Liver (tissue), 9 donors: Measurements from ENCODE around the gene IFNLR1. TPM values are rescaled to one million over a fixed set of nuclear protein-coding genes. Genes with fewer than 3 reads are reported as not detected.

Experiments used
- DNase-seq: peaks from one replicate; pipeline ENCODE4 v3.0.0-alpha.2; 2017; ENCODE audit warnings: low spot score
- H3K27ac ChIP-seq, 2 donors: one replicate each; pipeline ENCODE4 v1.7.0; 2013; ENCODE audit warnings: inconsistent platforms in 2 of 2, low read length in 2 of 2, control low read depth in 1 of 2, low read depth in 1 of 2, mild to moderate bottlenecking in 1 of 2
- H3K27me3 ChIP-seq, 4 donors: one replicate each; pipeline versions ENCODE4 v1.6.1 to v1.7.0; 2013; ENCODE audit warnings: low read length in 3 of 4, inconsistent platforms in 1 of 4, mild to moderate bottlenecking in 1 of 4, moderate library complexity in 1 of 4; ENCODE audit not compliant: control insufficient read depth in 4 of 4, insufficient read depth in 4 of 4
- H3K36me3 ChIP-seq, 4 donors: one replicate each; pipeline versions ENCODE4 v1.6.1 to v1.7.0; 2013; ENCODE audit warnings: low read length in 3 of 4, mild to moderate bottlenecking in 3 of 4, low read depth in 1 of 4, moderate library complexity in 1 of 4; ENCODE audit not compliant: control insufficient read depth in 4 of 4, insufficient read depth in 3 of 4
- H3K4me1 ChIP-seq, 4 donors: one replicate each; pipeline versions ENCODE4 v1.6.1 to v1.7.0; 2013; ENCODE audit warnings: low read length in 3 of 4, mild to moderate bottlenecking in 3 of 4, moderate library complexity in 1 of 4; ENCODE audit not compliant: control insufficient read depth in 4 of 4, insufficient read depth in 4 of 4
- H3K4me3 ChIP-seq, 3 donors: one replicate each; pipeline versions ENCODE4 v1.6.1 to v1.7.0; 2013; ENCODE audit warnings: low read length in 3 of 3, control low read depth in 1 of 3, low read depth in 1 of 3, mild to moderate bottlenecking in 1 of 3
- H3K9ac ChIP-seq, 2 donors: one replicate each; pipeline ENCODE4 v1.7.0; 2013; ENCODE audit warnings: low read length in 2 of 2, mild to moderate bottlenecking in 2 of 2, moderate library complexity in 2 of 2, control low read depth in 1 of 2, low read depth in 1 of 2
- H3K9me3 ChIP-seq, 4 donors: one replicate each; pipeline versions ENCODE4 v1.6.1 to v1.7.0; 2013; ENCODE audit warnings: low read length in 3 of 4; ENCODE audit not compliant: control insufficient read depth in 4 of 4
- ATF3 ChIP-seq: IDR thresholded peaks from 2 replicates; pipeline ENCODE4 v1.6.1; 2016; ENCODE audit warnings: antibody characterized with exemption
- EGR1 ChIP-seq, 2 donors: IDR thresholded peaks; 2 replicates each; pipeline ENCODE4 v1.6.1; 2016 to 2018; ENCODE audit warnings: antibody characterized with exemption in 2 of 2, low read depth in 2 of 2
- FOXA1 ChIP-seq: IDR thresholded peaks from 2 replicates; pipeline ENCODE4 v1.6.1; 2016; ENCODE audit warnings: antibody characterized with exemption
- FOXA2 ChIP-seq: IDR thresholded peaks from 2 replicates; pipeline ENCODE4 v1.6.1; 2016; ENCODE audit warnings: antibody characterized with exemption
- GABPA ChIP-seq, 2 donors: IDR thresholded peaks in 1 of 2; conservative IDR thresholded peaks in 1 of 2; 2 replicates each; pipeline ENCODE4 v1.6.1; 2016; ENCODE audit warnings: antibody characterized with exemption in 2 of 2, mild to moderate bottlenecking in 1 of 2, moderate library complexity in 1 of 2
- HNF4A ChIP-seq, 2 donors: conservative IDR thresholded peaks; 2 replicates each; pipeline ENCODE4 v1.6.1; 2016; ENCODE audit warnings: antibody characterized with exemption in 2 of 2, mild to moderate bottlenecking in 2 of 2
- HNF4G ChIP-seq: IDR thresholded peaks from 2 replicates; pipeline ENCODE4 v1.6.1; 2016; ENCODE audit warnings: antibody characterized with exemption
- JUND ChIP-seq, 2 donors: IDR thresholded peaks; 2 replicates each; pipeline ENCODE4 v1.6.1; 2016; ENCODE audit warnings: antibody characterized with exemption in 2 of 2
- NR2F2 ChIP-seq: IDR thresholded peaks from 2 replicates; pipeline ENCODE4 v1.6.1; 2016; ENCODE audit warnings: antibody characterized with exemption
- RAD21 ChIP-seq, 2 donors: IDR thresholded peaks; 2 replicates each; pipeline ENCODE4 v1.6.1; 2016; ENCODE audit warnings: antibody characterized with exemption in 2 of 2, mild to moderate bottlenecking in 2 of 2
- REST ChIP-seq: IDR thresholded peaks from 2 replicates; pipeline ENCODE4 v1.6.1; 2016; ENCODE audit warnings: antibody characterized with exemption, mild to moderate bottlenecking
- RXRA ChIP-seq, 2 donors: IDR thresholded peaks; 2 replicates each; pipeline ENCODE4 v1.6.1; 2017 to 2018; ENCODE audit warnings: antibody characterized with exemption in 2 of 2, mild to moderate bottlenecking in 1 of 2
- SP1 ChIP-seq: IDR thresholded peaks from 2 replicates; pipeline ENCODE4 v1.6.1; 2018; ENCODE audit warnings: antibody characterized with exemption, mild to moderate bottlenecking
- TAF1 ChIP-seq: conservative IDR thresholded peaks from 2 replicates; pipeline ENCODE4 v1.6.1; 2016; ENCODE audit warnings: antibody characterized with exemption, mild to moderate bottlenecking
- ZBTB33 ChIP-seq: IDR thresholded peaks from 2 replicates; pipeline ENCODE4 v1.6.1; 2016; ENCODE audit warnings: antibody characterized with exemption
- WGBS: extraction: QIAGEN DNeasy Blood & Tissue Kit; methylation state at CpG from one replicate; pipeline ENCODE4 v1.1.7; 2013; 5-methylcytosine and 5-hydroxymethylcytosine counted together
- polyA plus RNA-seq, 2 donors: library from polyadenylated mRNA; stranded (reverse) in 1 of 2; unstranded in 1 of 2; fragments of 200-250 nt in 1 of 2; fragments of >200 nt in 1 of 2; fragmentation: Nextera tagmentation in 1 of 2; extraction: Ambion mirVana in 1 of 2; gene quantifications; one replicate each; pipeline versions ENCODE4 v1.2.1 to v1.2.3, GENCODE V29; 2013 to 2015
- total RNA-seq, 2 donors: library from RNA; depleted of rRNA; stranded (reverse); fragments of >200 nt; gene quantifications; one replicate each; pipeline ENCODE4 v1.2.3, GENCODE V29; 2014
- donor health status: healthy.
- donor health status: healthy.
- donor health status: healthy.
- donor health status: healthy.
- donor health status: healthy.

IFNLR1 gene
- total and polyA plus RNA-seq, 4 donors: 2.2 to 6.4 (median 3.5) TPM

- Histone ChIP-seq H3K27ac (no peak overlapping the region), H3K9ac (no peak overlapping the region), H3K36me3 (peaks cover 0 to 15% (median 6%) of the 10 kb centered on the region in 4 donors), H3K9me3 (no peaks in the 10 kb centered on the region), H3K4me3 (no peak overlapping the region), H3K4me1 (no peaks in the 10 kb centered on the region), H3K27me3 (no peaks in the 10 kb centered on the region)
- TF ChIP-seq NR2F2 (no peak), EGR1 (IDR thresholded peaks at IDR 0.05; ENCODE audit: low read depth in 2 of 2) (no peak), FOXA2 (no peak), TAF1 (no peak), RAD21 (IDR thresholded peaks at IDR 0.05) (no peak), RXRA (IDR thresholded peaks at IDR 0.05) (no peak), HNF4G (no peak), SP1 (no peak), ATF3 (no peak), REST (no peak), GABPA (IDR thresholded peaks at IDR 0.05 in 1 of 2, conservative IDR thresholded peaks at IDR 0.05 in 1 of 2) (no peak), HNF4A (conservative IDR thresholded peaks at IDR 0.05) (no peak), ZBTB33 (no peak), JUND (IDR thresholded peaks at IDR 0.05) (no peak)
- DNase-seq: no peak
- WGBS: 96% methylated on average over 5 of the region's 5 CpGs
Observed at GRCh38 chr1:24172598-24172997, 14.5 kb downstream of the IFNLR1 start.

- Histone ChIP-seq H3K4me1 (peaks cover 0 to 9% (median 3%) of the 10 kb centered on the region in 4 donors), H3K9ac (no peak overlapping the region), H3K27ac (no peak overlapping the region), H3K36me3 (peaks cover 0 to 18% (median 8%) of the 10 kb centered on the region in 4 donors), H3K27me3 (no peaks in the 10 kb centered on the region), H3K4me3 (no peak overlapping the region), H3K9me3 (no peaks in the 10 kb centered on the region)
- DNase-seq: no peak
- no peak for TF ChIP-seq HNF4A (conservative IDR thresholded peaks at IDR 0.05)
- no peak for TF ChIP-seq HNF4G
- TF ChIP-seq GABPA (IDR thresholded peaks at IDR 0.05 in 1 of 2, conservative IDR thresholded peaks at IDR 0.05 in 1 of 2): no peak
- TF ChIP-seq FOXA1: no peak
- 95% methylated on average over 12 of the region's 12 CpGs for WGBS
Observed at GRCh38 chr1:24169286-24169685, 17.8 kb downstream of the IFNLR1 start.
